C4-2B (cell line): ENCODE measurements around the gene WDR3.

Experiments
- ZFX ChIP-seq: fragments of 450-650 bp; IDR thresholded peaks from 2 replicates; pipeline ENCODE4 v1.6.1; 2017
- TF ChIP-seq, protein P1 (sequence below): fragments of 450-650 bp; conservative IDR thresholded peaks from 2 replicates; pipeline ENCODE4 v1.5.1; 2017; ENCODE audit warnings: mild to moderate bottlenecking

DNA sequence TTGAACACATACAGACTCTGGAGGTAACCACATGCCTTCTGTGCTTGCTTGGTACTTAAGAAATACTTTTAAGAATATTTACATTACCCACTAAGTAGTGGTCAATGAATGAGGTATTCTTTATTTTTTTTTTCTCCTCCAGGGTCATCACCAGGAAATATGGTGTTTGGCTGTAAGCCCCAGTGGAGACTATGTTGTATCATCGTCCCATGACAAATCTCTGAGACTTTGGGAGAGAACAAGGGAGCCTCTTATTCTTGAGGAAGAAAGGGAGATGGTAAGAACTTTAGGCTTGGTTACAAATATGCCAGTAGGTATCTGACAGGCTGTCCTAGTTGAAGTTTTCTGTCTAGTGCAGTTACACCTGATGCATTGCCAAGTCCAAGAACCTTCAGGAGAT, 22.8 kb downstream of the WDR3 start:
- TF ChIP-seq, protein P1, sequence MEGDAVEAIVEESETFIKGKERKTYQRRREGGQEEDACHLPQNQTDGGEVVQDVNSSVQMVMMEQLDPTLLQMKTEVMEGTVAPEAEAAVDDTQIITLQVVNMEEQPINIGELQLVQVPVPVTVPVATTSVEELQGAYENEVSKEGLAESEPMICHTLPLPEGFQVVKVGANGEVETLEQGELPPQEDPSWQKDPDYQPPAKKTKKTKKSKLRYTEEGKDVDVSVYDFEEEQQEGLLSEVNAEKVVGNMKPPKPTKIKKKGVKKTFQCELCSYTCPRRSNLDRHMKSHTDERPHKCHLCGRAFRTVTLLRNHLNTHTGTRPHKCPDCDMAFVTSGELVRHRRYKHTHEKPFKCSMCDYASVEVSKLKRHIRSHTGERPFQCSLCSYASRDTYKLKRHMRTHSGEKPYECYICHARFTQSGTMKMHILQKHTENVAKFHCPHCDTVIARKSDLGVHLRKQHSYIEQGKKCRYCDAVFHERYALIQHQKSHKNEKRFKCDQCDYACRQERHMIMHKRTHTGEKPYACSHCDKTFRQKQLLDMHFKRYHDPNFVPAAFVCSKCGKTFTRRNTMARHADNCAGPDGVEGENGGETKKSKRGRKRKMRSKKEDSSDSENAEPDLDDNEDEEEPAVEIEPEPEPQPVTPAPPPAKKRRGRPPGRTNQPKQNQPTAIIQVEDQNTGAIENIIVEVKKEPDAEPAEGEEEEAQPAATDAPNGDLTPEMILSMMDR = no peak
- TF ChIP-seq ZFX = no peak
